HepG2 (cell line): ENCODE results near the gene GP2. TPM values are rescaled to one million over a fixed set of nuclear protein-coding genes. Genes with fewer than 3 reads are reported as not detected.

ENCODE experiments used
- ATAC-seq: fragments of 200-7000 bp; cut with Tn5 transposase; 3 replicates; pipeline ENCODE4 v1.9.1; 2020; ENCODE audit warnings: mild to moderate bottlenecking, moderate library complexity
- BruUV-seq: library from RNA; stranded (reverse); fragments of 400-500 nt; replicated peaks from 2 replicates; lab custom pipeline; 2021; lab: Mats Ljungman, UMichigan
- CTCF ChIA-PET: fragments of 300-600 bp; formaldehyde crosslinking; extraction: SDS; loops from one replicate; lab custom pipeline; 2021; ENCODE audit warnings: low total read pairs, inconsistent platforms, low intra/inter-chr PET ratio; lab: Yijun Ruan, JAX
- POLR2A ChIA-PET: fragments of 350-600 bp; sonication (Branson Sonifier 250); formaldehyde crosslinking; loops from one replicate; lab custom pipeline; 2020; ENCODE audit warnings: antibody characterized with exemption, inconsistent platforms; lab: Yijun Ruan, JAX
- DNase-seq: peaks from one replicate; pipeline ENCODE4 v3.0.0-alpha.2; 2015; ENCODE audit warnings: low spot score
- FAIRE-seq: peaks from 3 replicates; lab custom pipeline; 2011; peaks lifted over from hg19 to GRCh38; lab: Jason Lieb, UNC
- H2AFZ ChIP-seq: one replicate; pipeline ENCODE4 v1.6.1; 2011; ENCODE audit warnings: low read length, inconsistent platforms
- H3K27ac ChIP-seq: fragments of 300-600 bp; 3 replicates; pipeline ENCODE4 v1.8.0; 2011; ENCODE audit warnings: mixed run types, mild to moderate bottlenecking, mixed read lengths, low read length, inconsistent platforms; ENCODE audit not compliant: insufficient read depth; ENCODE audit errors: extremely low read length
- H3K27me3 ChIP-seq, 2 experiments: fragments of 200-600 bp in 1 of 2; 2 replicates in 1 of 2; 3 replicates in 1 of 2; pipeline versions ENCODE4 v1.6.0 to v1.8.0; 2011; ENCODE audit warnings: low read length in 2 of 2, mild to moderate bottlenecking in 2 of 2, moderate library complexity in 2 of 2, inconsistent platforms in 1 of 2; ENCODE audit not compliant: insufficient read depth in 2 of 2, control insufficient read depth in 1 of 2
- H3K36me3 ChIP-seq, 2 experiments: fragments of 200-600 bp in 1 of 2; replicated peaks in 1 of 2; 2 replicates in 1 of 2; 3 replicates in 1 of 2; pipeline versions ENCODE4 v1.5.1 to v1.8.0; 2011; ENCODE audit warnings: low read length in 2 of 2, inconsistent platforms in 1 of 2; ENCODE audit not compliant: insufficient read depth in 2 of 2, control insufficient read depth in 1 of 2
- H3K4me1 ChIP-seq: 2 replicates; pipeline ENCODE4 v1.5.1; 2012; ENCODE audit warnings: low read length, inconsistent platforms; ENCODE audit not compliant: insufficient read depth
- H3K4me2 ChIP-seq: 2 replicates; pipeline ENCODE4 v1.6.0; 2011; ENCODE audit warnings: low read depth, low read length, inconsistent platforms
- H3K4me3 ChIP-seq, 3 experiments: fragments of 200-600 bp in 1 of 3; sonication (generic), shearing (Covaris generic) in 1 of 3; replicated peaks in 1 of 3; 2 replicates each; pipeline ENCODE4 v1.5.1; 2011 to 2016; ENCODE audit warnings: low read length in 3 of 3, inconsistent platforms in 2 of 3, low read depth in 2 of 3, mild to moderate bottlenecking in 2 of 3, control low read depth in 1 of 3, mixed read lengths in 1 of 3; ENCODE audit not compliant: insufficient read depth in 1 of 3
- H3K79me2 ChIP-seq: one replicate; pipeline ENCODE4 v1.6.1; 2011; ENCODE audit warnings: low read length, inconsistent platforms; ENCODE audit not compliant: insufficient read depth
- H3K9ac ChIP-seq: 2 replicates; pipeline ENCODE4 v1.6.0; 2011; ENCODE audit warnings: mild to moderate bottlenecking, low read depth, low read length, inconsistent platforms; ENCODE audit not compliant: insufficient read depth
- H3K9me3 ChIP-seq: 2 replicates; pipeline ENCODE4 v1.5.1; 2012; ENCODE audit warnings: mild to moderate bottlenecking, low read length
- H4K20me1 ChIP-seq: 2 replicates; pipeline ENCODE4 v1.6.0; 2011; ENCODE audit warnings: inconsistent platforms, mild to moderate bottlenecking, low read length, moderate library complexity; ENCODE audit not compliant: insufficient read depth
- EZH2 ChIP-seq: conservative IDR thresholded peaks from 2 replicates; pipeline ENCODE4 v1.6.1; 2012; ENCODE audit warnings: mild to moderate bottlenecking, low read depth, low read length, moderate library complexity
- FOXP1 ChIP-seq, 2 experiments: fragments of 450-650 bp in 1 of 2; IDR thresholded peaks; 2 replicates each; pipeline ENCODE4 v1.6.1; 2017 to 2018; ENCODE audit warnings: antibody characterized with exemption in 1 of 2
- MIXL1 ChIP-seq: IDR thresholded peaks from 2 replicates; pipeline ENCODE4 v1.6.1; 2016
- RAD51 ChIP-seq: fragments of 450-650 bp; IDR thresholded peaks from 2 replicates; pipeline ENCODE4 v1.6.1; 2016; ENCODE audit warnings: borderline replicate concordance
- REL ChIP-seq: sonication (generic); formaldehyde crosslinking; conservative IDR thresholded peaks from 2 replicates; pipeline ENCODE4 v1.8.0; 2022; ENCODE audit warnings: mild to moderate bottlenecking, missing genetic modification reagents, moderate library complexity
- ZNF83 ChIP-seq: sonication (generic); formaldehyde crosslinking; IDR thresholded peaks from 2 replicates; pipeline ENCODE4 v1.4.0; 2020; ENCODE audit warnings: missing genetic modification reagents, mild to moderate bottlenecking, borderline replicate concordance
- ZSCAN5A ChIP-seq: sonication (generic); formaldehyde crosslinking; IDR thresholded peaks from 2 replicates; pipeline ENCODE4 v1.8.0; 2022; ENCODE audit warnings: mild to moderate bottlenecking, missing genetic modification reagents, borderline replicate concordance
- WGBS: methylation state at CpG from one replicate; pipeline ENCODE4 v1.1.6; 2017; ENCODE audit warnings: low lambda C conversion rate; 5-methylcytosine and 5-hydroxymethylcytosine counted together
- in situ Hi-C: cut with HindIII; loops from 2 replicates; pipeline ENCODE4 v1.10.0; 2017; ENCODE audit warnings: low pct_unique_long_range_greater_than_20kb; ENCODE audit not compliant: extremely low pct_ligation_motif_present
- intact Hi-C: fragments of 100-400 bp; cut with micrococcal nuclease; formaldehyde crosslinking; loops from one replicate; pipeline ENCODE4 v1.10.0; 2022; ENCODE audit not compliant: unreplicated experiment
- polyA plus RNA-seq, 8 experiments: library from polyadenylated mRNA; depleted of rRNA in 3 of 8; stranded (reverse) in 7 of 8; unstranded in 1 of 8; fragments of >200 nt; fragmentation: Illumina TruSeq in 4 of 8; extraction: Trizol in 4 of 8; gene quantifications; 2 replicates each; pipeline versions ENCODE4 v1.2.1 to v1.2.3, GENCODE V29; 2011 to 2016; ENCODE audit warnings: low read depth in 4 of 8, missing spikeins in 1 of 8, mixed read lengths in 1 of 8; ENCODE audit not compliant: insufficient read depth in 1 of 8
- total RNA-seq, 5 experiments: library from RNA; depleted of rRNA; stranded (reverse); fragments of >200 nt; fragmentation: Illumina TruSeq; extraction: Trizol; gene quantifications; 2 replicates each; pipeline ENCODE4 v1.2.3, GENCODE V29; 2016; ENCODE audit warnings: low read depth in 1 of 5
- TF ChIP-seq, protein P1 (sequence below): sonication (generic); formaldehyde crosslinking; IDR thresholded peaks from 2 replicates; pipeline ENCODE4 v1.5.0; 2020; ENCODE audit warnings: mild to moderate bottlenecking, missing genetic modification reagents
- TF ChIP-seq, protein P2 (sequence below): sonication (generic); formaldehyde crosslinking; IDR thresholded peaks from 2 replicates; pipeline ENCODE4 v1.4.0; 2020; ENCODE audit warnings: missing genetic modification reagents, borderline replicate concordance
- TF ChIP-seq, protein P3 (sequence below): sonication (generic); formaldehyde crosslinking; IDR thresholded peaks from 2 replicates; pipeline ENCODE4 v1.4.0; 2020; ENCODE audit warnings: missing genetic modification reagents

The GP2 gene
- total and polyA plus RNA-seq, 2 of the 13 experiments (the other 11 are each of a cell fraction or from before 2014, with no cell fraction given): 0.15 to 0.69 TPM

DNA sequence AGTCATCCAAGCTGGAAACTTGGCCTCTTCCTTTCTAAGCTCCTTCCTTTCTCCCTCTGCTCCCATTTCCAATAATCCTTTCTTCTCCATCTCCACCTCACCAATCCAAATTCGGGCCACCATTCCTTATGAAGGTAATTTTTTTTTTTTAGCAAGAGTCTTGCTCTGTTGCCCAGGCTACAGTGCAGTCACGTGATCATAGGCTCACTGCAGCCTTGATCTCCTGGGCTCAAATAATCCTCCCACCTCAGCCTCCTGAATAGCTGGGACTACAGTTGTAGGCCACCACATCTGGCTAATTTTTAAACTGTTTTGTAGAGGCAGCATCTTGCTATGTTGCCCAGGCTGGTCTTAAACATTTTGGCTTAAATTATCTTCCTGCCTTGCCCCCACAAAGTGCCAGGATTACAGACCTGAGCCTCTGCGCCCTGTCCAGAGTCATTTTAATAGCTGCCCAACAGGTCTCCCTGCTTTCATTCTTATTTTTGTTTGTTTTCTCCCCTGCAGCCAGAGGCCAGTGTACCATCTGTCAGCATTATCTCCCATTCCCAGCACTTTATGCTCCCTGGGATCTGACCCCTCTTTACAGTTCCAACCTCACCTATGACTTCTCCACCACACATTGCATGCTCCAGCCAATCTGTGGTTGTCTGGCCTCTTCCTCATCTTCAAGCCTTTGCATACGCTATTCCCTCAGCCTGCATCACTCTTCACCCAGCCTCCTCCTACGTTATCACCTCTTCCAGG lies 2.3 kb upstream of the GP2 start:
- H3K9ac ChIP-seq: no peak overlapping the region
- peaks cover 27% of the 10 kb centered on the region for H3K4me1 ChIP-seq
- no peaks in the 10 kb centered on the region for H3K9me3 ChIP-seq
- intact Hi-C loops (no loop called here), in situ Hi-C loops (no loop called here)
- DNase-seq: no peak
- no peaks in the 10 kb centered on the region for H4K20me1 ChIP-seq
- no peaks in the 10 kb centered on the region for H3K36me3 ChIP-seq
- BruUV-seq: no TSS peak
- no peak for FAIRE-seq
- POLR2A ChIA-PET: no interaction called here
- H3K79me2 ChIP-seq: no peaks in the 10 kb centered on the region
- no peaks in the 10 kb centered on the region for H3K27me3 ChIP-seq
- no peak overlapping the region for H2AFZ ChIP-seq
- no peak overlapping the region for H3K27ac ChIP-seq
- H3K4me3 ChIP-seq: no peak overlapping the region
- ATAC-seq: no peak
- no peak overlapping the region for H3K4me2 ChIP-seq
- CTCF ChIA-PET: no interaction called here
- 41% methylated on average over 5 of the region's 5 CpGs for WGBS
- TF ChIP-seq ZNF83 (CRISPR knock-in tag): no peak
- TF ChIP-seq, protein P1, sequence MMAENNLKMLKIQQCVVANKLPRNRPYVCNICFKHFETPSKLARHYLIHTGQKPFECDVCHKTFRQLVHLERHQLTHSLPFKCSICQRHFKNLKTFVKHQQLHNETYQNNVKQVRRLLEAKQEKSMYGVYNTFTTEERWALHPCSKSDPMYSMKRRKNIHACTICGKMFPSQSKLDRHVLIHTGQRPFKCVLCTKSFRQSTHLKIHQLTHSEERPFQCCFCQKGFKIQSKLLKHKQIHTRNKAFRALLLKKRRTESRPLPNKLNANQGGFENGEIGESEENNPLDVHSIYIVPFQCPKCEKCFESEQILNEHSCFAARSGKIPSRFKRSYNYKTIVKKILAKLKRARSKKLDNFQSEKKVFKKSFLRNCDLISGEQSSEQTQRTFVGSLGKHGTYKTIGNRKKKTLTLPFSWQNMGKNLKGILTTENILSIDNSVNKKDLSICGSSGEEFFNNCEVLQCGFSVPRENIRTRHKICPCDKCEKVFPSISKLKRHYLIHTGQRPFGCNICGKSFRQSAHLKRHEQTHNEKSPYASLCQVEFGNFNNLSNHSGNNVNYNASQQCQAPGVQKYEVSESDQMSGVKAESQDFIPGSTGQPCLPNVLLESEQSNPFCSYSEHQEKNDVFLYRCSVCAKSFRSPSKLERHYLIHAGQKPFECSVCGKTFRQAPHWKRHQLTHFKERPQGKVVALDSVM (CRISPR knock-in tag): peak; percentile 70; the same call in 1 of the 2 replicates
- TF ChIP-seq FOXP1 (IDR thresholded peaks at IDR 0.05): peak; percentile 5; the same call in 1 of the 2 replicates
- TF ChIP-seq FOXP1 (CRISPR knock-in tag; IDR thresholded peaks at IDR 0.05): no peak
- TF ChIP-seq, protein P2, sequence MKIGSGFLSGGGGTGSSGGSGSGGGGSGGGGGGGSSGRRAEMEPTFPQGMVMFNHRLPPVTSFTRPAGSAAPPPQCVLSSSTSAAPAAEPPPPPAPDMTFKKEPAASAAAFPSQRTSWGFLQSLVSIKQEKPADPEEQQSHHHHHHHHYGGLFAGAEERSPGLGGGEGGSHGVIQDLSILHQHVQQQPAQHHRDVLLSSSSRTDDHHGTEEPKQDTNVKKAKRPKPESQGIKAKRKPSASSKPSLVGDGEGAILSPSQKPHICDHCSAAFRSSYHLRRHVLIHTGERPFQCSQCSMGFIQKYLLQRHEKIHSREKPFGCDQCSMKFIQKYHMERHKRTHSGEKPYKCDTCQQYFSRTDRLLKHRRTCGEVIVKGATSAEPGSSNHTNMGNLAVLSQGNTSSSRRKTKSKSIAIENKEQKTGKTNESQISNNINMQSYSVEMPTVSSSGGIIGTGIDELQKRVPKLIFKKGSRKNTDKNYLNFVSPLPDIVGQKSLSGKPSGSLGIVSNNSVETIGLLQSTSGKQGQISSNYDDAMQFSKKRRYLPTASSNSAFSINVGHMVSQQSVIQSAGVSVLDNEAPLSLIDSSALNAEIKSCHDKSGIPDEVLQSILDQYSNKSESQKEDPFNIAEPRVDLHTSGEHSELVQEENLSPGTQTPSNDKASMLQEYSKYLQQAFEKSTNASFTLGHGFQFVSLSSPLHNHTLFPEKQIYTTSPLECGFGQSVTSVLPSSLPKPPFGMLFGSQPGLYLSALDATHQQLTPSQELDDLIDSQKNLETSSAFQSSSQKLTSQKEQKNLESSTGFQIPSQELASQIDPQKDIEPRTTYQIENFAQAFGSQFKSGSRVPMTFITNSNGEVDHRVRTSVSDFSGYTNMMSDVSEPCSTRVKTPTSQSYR (CRISPR knock-in tag): no peak
- 0 out of 2 replicates have a peak, but pooled peaks have one; percentile 10 for TF ChIP-seq ZSCAN5A (CRISPR knock-in tag)
- TF ChIP-seq, protein P3, sequence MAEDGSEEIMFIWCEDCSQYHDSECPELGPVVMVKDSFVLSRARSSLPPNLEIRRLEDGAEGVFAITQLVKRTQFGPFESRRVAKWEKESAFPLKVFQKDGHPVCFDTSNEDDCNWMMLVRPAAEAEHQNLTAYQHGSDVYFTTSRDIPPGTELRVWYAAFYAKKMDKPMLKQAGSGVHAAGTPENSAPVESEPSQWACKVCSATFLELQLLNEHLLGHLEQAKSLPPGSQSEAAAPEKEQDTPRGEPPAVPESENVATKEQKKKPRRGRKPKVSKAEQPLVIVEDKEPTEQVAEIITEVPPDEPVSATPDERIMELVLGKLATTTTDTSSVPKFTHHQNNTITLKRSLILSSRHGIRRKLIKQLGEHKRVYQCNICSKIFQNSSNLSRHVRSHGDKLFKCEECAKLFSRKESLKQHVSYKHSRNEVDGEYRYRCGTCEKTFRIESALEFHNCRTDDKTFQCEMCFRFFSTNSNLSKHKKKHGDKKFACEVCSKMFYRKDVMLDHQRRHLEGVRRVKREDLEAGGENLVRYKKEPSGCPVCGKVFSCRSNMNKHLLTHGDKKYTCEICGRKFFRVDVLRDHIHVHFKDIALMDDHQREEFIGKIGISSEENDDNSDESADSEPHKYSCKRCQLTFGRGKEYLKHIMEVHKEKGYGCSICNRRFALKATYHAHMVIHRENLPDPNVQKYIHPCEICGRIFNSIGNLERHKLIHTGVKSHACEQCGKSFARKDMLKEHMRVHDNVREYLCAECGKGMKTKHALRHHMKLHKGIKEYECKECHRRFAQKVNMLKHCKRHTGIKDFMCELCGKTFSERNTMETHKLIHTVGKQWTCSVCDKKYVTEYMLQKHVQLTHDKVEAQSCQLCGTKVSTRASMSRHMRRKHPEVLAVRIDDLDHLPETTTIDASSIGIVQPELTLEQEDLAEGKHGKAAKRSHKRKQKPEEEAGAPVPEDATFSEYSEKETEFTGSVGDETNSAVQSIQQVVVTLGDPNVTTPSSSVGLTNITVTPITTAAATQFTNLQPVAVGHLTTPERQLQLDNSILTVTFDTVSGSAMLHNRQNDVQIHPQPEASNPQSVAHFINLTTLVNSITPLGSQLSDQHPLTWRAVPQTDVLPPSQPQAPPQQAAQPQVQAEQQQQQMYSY (CRISPR knock-in tag): no peak
- TF ChIP-seq MIXL1: no peak
- TF ChIP-seq RAD51: peak; percentile 92
- TF ChIP-seq REL (CRISPR knock-in tag): no peak
- TF ChIP-seq EZH2: no peak
